ENCODE results near the gene C10orf67. TPM values are rescaled to one million over a fixed set of nuclear protein-coding genes. Genes with fewer than 3 reads are reported as not detected.

The C10orf67 gene
- total RNA-seq, 4 donors from 2014 or later, result 0.09 TPM; not detected in 3

GRCh38 chr10:23345861-23346260, 1.3 kb upstream of the C10orf67 start:
- DNase-seq, result no peak
- Histone ChIP-seq H3K9me3 (no peaks in the 10 kb centered on the region), H3K27me3 (no peaks in the 10 kb centered on the region), H3K4me1 (peaks cover 16 to 17% of the 10 kb centered on the region in 2 donors), H3K4me3 (no peak overlapping the region), H3K27ac (no peak overlapping the region), H3K36me3 (no peaks in the 10 kb centered on the region)
- no peak for TF ChIP-seq POLR2A (IDR thresholded peaks at IDR 0.05)
- TF ChIP-seq CTCF (IDR thresholded peaks at IDR 0.05 in 4 of 5, conservative IDR thresholded peaks at IDR 0.05 in 1 of 5), result no peak
- in situ Hi-C loops (cut with MboI; ENCODE audit: low sequenced_read_pairs in 4 of 4), result no loop called here
- ATAC-seq, result no peak
- intact Hi-C loops (cut with DNase I; ENCODE audit: low total_unique reads), result no loop called here

DNA sequence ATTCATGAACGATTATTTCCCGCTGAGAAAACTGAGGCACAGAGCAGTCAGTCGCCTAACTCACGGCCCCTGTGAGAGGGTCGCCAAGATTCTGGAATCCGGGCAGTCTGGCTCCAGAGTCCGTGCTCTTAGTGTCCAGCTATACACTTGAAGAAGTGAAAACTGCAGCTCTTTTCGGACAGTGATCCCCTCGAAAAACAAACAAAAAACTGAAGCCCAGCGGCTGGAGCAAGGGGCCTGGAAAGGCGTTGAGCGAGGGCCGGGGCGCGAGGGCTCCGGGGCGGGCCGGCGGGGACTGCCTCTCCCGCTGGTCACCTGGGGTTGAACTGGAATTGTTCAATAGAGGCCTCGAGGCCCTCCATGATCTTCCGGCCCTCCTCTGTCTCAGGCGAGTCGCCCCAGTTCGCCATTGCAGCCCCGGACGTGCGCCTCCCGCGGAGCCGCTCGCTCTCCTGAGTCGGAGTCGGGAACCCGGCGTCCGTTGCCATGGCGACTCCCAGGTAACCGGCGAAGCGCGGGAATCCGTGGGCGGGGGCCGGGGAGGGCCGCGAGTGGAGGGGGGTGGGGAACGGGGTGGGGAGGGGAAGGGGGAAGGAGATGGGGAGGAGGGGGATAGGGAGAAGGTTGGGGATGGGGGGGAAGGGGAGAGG, 881 bp downstream of the C10orf67 start:
- in situ Hi-C loops (cut with MboI; ENCODE audit: low sequenced_read_pairs in 4 of 4), result no loop called here
- no peak for ATAC-seq
- Histone ChIP-seq H3K27ac (no peak overlapping the region), H3K4me3 (peak overlapping the region; percentile 55 to 79 (median 60)), H3K9me3 (no peaks in the 10 kb centered on the region), H3K27me3 (no peaks in the 10 kb centered on the region), H3K36me3 (no peaks in the 10 kb centered on the region), H3K4me1 (peaks cover 16 to 17% of the 10 kb centered on the region in 2 donors)
- intact Hi-C loops (cut with DNase I; ENCODE audit: low total_unique reads), result no loop called here
- peak; percentile 5 to 24 for DNase-seq
- TF ChIP-seq POLR2A (IDR thresholded peaks at IDR 0.05), result no peak
- TF ChIP-seq CTCF (IDR thresholded peaks at IDR 0.05 in 4 of 5, conservative IDR thresholded peaks at IDR 0.05 in 1 of 5), result no peak

- Histone ChIP-seq H3K27me3 (no peaks in the 10 kb centered on the region), H3K9me3 (no peaks in the 10 kb centered on the region), H3K36me3 (no peaks in the 10 kb centered on the region), H3K27ac (no peak overlapping the region), H3K4me3 (no peak overlapping the region), H3K4me1 (peaks cover 7 to 10% of the 10 kb centered on the region in 2 donors)
- ATAC-seq (no peak), DNase-seq (no peak)
- TF ChIP-seq CTCF (IDR thresholded peaks at IDR 0.05 in 4 of 5, conservative IDR thresholded peaks at IDR 0.05 in 1 of 5), result no peak
- no peak for TF ChIP-seq POLR2A (IDR thresholded peaks at IDR 0.05)
- intact Hi-C loops (cut with DNase I; ENCODE audit: low total_unique reads) (no loop called here), in situ Hi-C loops (cut with MboI; ENCODE audit: low sequenced_read_pairs in 4 of 4) (no loop called here)
These were observed 2.2 kb downstream of the C10orf67 start for GRCh38 chr10:23342213-23342884.

DNA sequence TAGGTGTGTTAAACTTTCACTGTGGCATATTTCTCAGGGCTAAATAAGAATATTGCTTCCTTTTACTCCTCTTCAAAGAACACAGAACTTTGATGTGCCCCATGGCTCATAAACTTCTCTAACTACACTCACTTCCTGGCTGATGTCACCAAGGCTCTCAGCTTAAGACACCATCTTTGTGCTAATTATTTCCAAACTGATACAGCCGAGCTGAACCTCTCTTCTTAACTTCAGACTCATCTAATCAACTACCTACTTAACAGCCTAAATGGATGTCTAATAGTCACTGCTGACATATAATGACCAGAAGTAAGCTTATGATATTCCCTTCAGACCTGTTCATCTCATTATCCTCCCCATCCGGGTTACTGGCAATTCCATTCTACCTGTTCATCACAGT, 3.6 kb downstream of the C10orf67 start:
- Histone ChIP-seq H3K9me3 (no peaks in the 10 kb centered on the region), H3K4me3 (no peak overlapping the region), H3K4me1 (peaks cover 5% of the 10 kb centered on the region in 2 donors), H3K36me3 (no peaks in the 10 kb centered on the region), H3K27me3 (no peaks in the 10 kb centered on the region), H3K27ac (no peak overlapping the region)
- TF ChIP-seq POLR2A (IDR thresholded peaks at IDR 0.05) (no peak), CTCF (IDR thresholded peaks at IDR 0.05 in 4 of 5, conservative IDR thresholded peaks at IDR 0.05 in 1 of 5) (no peak)
- DNase-seq (no peak), ATAC-seq (no peak)
- in situ Hi-C loops (cut with MboI; ENCODE audit: low sequenced_read_pairs in 4 of 4), result no loop called here
- intact Hi-C loops (cut with DNase I; ENCODE audit: low total_unique reads), result no loop called here
